Ishikawa (cell line): Measurements from ENCODE around the gene MRPL21.

Experiments used
- CEBPB ChIP-seq: IDR thresholded peaks from 2 replicates; pipeline ENCODE4 v1.6.1; 2012
- CREB1 ChIP-seq: IDR thresholded peaks from 2 replicates; pipeline ENCODE4 v1.6.1; 2012; ENCODE audit warnings: low read depth
- EGR1 ChIP-seq: IDR thresholded peaks from 2 replicates; pipeline ENCODE4 v1.6.1; 2012
- EP300 ChIP-seq: IDR thresholded peaks from 2 replicates; pipeline ENCODE4 v1.6.1; 2012; ENCODE audit warnings: borderline replicate concordance
- FOXM1 ChIP-seq: IDR thresholded peaks from 2 replicates; pipeline ENCODE4 v1.6.1; 2012; ENCODE audit warnings: low read depth, borderline replicate concordance
- MAX ChIP-seq: IDR thresholded peaks from 2 replicates; pipeline ENCODE4 v1.6.1; 2012
- NFIC ChIP-seq: IDR thresholded peaks from 2 replicates; pipeline ENCODE4 v1.6.1; 2012
- RAD21 ChIP-seq: IDR thresholded peaks from 2 replicates; pipeline ENCODE4 v1.6.1; 2012; ENCODE audit warnings: low read depth
- REST ChIP-seq: IDR thresholded peaks from 2 replicates; pipeline ENCODE4 v1.6.1; 2012; ENCODE audit warnings: low read depth, mild to moderate bottlenecking
- TAF1 ChIP-seq: IDR thresholded peaks from 2 replicates; pipeline ENCODE4 v1.6.1; 2012; ENCODE audit warnings: low read depth, mild to moderate bottlenecking
- TCF12 ChIP-seq: IDR thresholded peaks from 2 replicates; pipeline ENCODE4 v1.6.1; 2012; ENCODE audit warnings: low read depth
- TEAD4 ChIP-seq: IDR thresholded peaks from 2 replicates; pipeline ENCODE4 v1.6.1; 2012
- USF1 ChIP-seq: IDR thresholded peaks from 2 replicates; pipeline ENCODE4 v1.6.1; 2012
- YY1 ChIP-seq: IDR thresholded peaks from 2 replicates; pipeline ENCODE4 v1.6.1; 2012; ENCODE audit warnings: low read depth
- ZBTB7A ChIP-seq: IDR thresholded peaks from 2 replicates; pipeline ENCODE4 v1.6.1; 2012; ENCODE audit warnings: low read depth

MRPL21 gene

GRCh38 chr11:68938088-68938487 is 34.5 kb upstream of the MRPL21 start:
- TF ChIP-seq EGR1, result no peak

- TF ChIP-seq CEBPB (no peak), TEAD4 (no peak)
Observed at GRCh38 chr11:68936676-68937620, 33.3 kb upstream of the MRPL21 start.

GRCh38 chr11:68936358-68936636 is 32.7 kb upstream of the MRPL21 start:
- TF ChIP-seq EGR1 (no peak), TAF1 (no peak), CREB1 (no peak), RAD21 (no peak), ZBTB7A (no peak), EP300 (no peak), CEBPB (no peak), YY1 (no peak), USF1 (no peak), NFIC (no peak), TEAD4 (no peak), REST (no peak), TCF12 (no peak), FOXM1 (no peak), MAX (no peak)

GRCh38 chr11:68935516-68936357 is 32.1 kb upstream of the MRPL21 start:
- TF ChIP-seq RAD21 (no peak), FOXM1 (no peak), TCF12 (no peak), ZBTB7A (no peak), MAX (no peak), YY1 (no peak), EGR1 (no peak), NFIC (no peak), CEBPB (no peak), EP300 (no peak), REST (no peak), USF1 (no peak), TEAD4 (no peak), CREB1 (no peak), TAF1 (no peak)

GRCh38 chr11:68935066-68935465 is 31.4 kb upstream of the MRPL21 start:
- no peak for TF ChIP-seq TCF12
- no peak for TF ChIP-seq EGR1
- TF ChIP-seq TEAD4, result no peak

GRCh38 chr11:68934666-68935065 is 31.0 kb upstream of the MRPL21 start:
- no peak for TF ChIP-seq CREB1
- TF ChIP-seq RAD21, result no peak
- TF ChIP-seq EGR1, result no peak
- TF ChIP-seq TEAD4, result no peak
- no peak for TF ChIP-seq YY1
